ENCODE results near the gene ZFP30.

The ZFP30 gene

GRCh38 chr19:37564624-37565369, 90.5 kb downstream of the ZFP30 start:
- in situ Hi-C loops (cut with MboI; ENCODE audit: low sequenced_read_pairs): no loop called here

All from hTERT RPE-1 (cell line).